HS-5 (cell line): ENCODE measurements around the gene SERINC5.
"Not testable (repeated sequence)": the region's sequence is repeated elsewhere in the genome, so short reads cannot be mapped to it uniquely, and the experiment has no call there.

Experiments
- DNase-seq: peaks from one replicate; pipeline ENCODE4 v3.0.0-alpha.2; 2012; ENCODE audit warnings: low read depth

SERINC5 gene

GRCh38 chr5:80168388-80169028, 87.3 kb downstream of the SERINC5 start:
- DNase-seq = no peak

- no peak for DNase-seq
Observed at GRCh38 chr5:80165452-80165851, 90.4 kb downstream of the SERINC5 start.

GRCh38 chr5:80161165-80161564, 94.7 kb downstream of the SERINC5 start:
- no peak for DNase-seq

GRCh38 chr5:80160242-80160641, 95.6 kb downstream of the SERINC5 start:
- DNase-seq = no peak

GRCh38 chr5:80159133-80159815, 96.6 kb downstream of the SERINC5 start:
- no peak for DNase-seq

GRCh38 chr5:80156156-80156555, 99.7 kb downstream of the SERINC5 start:
- DNase-seq = no peak

- DNase-seq = no peak
Observed at GRCh38 chr5:80154749-80155148, 101.1 kb downstream of the SERINC5 start.

GRCh38 chr5:80154289-80154688, 101.6 kb downstream of the SERINC5 start:
- not testable (repeated sequence) for DNase-seq

GRCh38 chr5:80153586-80154126, 102.2 kb downstream of the SERINC5 start:
- no peak for DNase-seq

- no peak for DNase-seq
Observed at GRCh38 chr5:80152778-80153177, 103.1 kb downstream of the SERINC5 start.

GRCh38 chr5:80151890-80152289, 104.0 kb downstream of the SERINC5 start:
- DNase-seq = no peak

- no peak for DNase-seq
Observed at GRCh38 chr5:80150731-80151130, 105.1 kb downstream of the SERINC5 start.

GRCh38 chr5:80149161-80149609, 106.7 kb downstream of the SERINC5 start:
- no peak for DNase-seq

- no peak for DNase-seq
Observed at GRCh38 chr5:80147119-80147815, 108.6 kb downstream of the SERINC5 start.

- DNase-seq = no peak
Observed at GRCh38 chr5:80146046-80146445, 109.8 kb downstream of the SERINC5 start.

GRCh38 chr5:80143491-80143890, 112.4 kb downstream of the SERINC5 start:
- no peak for DNase-seq

- no peak for DNase-seq
Observed at GRCh38 chr5:80142996-80143395, 112.9 kb downstream of the SERINC5 start.

GRCh38 chr5:80141681-80142080, 114.2 kb downstream of the SERINC5 start:
- DNase-seq = no peak

- no peak for DNase-seq
Observed at GRCh38 chr5:80141147-80141671, 114.6 kb downstream of the SERINC5 start.

GRCh38 chr5:80140496-80140895, 115.4 kb downstream of the SERINC5 start:
- no peak for DNase-seq

- no peak for DNase-seq
Observed at GRCh38 chr5:80139466-80139972, 116.3 kb downstream of the SERINC5 start.

GRCh38 chr5:80138486-80138885, 117.4 kb downstream of the SERINC5 start:
- no peak for DNase-seq
